Measurements from ENCODE around the gene NXNL2. TPM values are rescaled to one million over a fixed set of nuclear protein-coding genes. Genes with fewer than 3 reads are reported as not detected.

Gene NXNL2
- total and polyA plus RNA-seq, 4 experiments from 2014 or later, result not detected

DNA sequence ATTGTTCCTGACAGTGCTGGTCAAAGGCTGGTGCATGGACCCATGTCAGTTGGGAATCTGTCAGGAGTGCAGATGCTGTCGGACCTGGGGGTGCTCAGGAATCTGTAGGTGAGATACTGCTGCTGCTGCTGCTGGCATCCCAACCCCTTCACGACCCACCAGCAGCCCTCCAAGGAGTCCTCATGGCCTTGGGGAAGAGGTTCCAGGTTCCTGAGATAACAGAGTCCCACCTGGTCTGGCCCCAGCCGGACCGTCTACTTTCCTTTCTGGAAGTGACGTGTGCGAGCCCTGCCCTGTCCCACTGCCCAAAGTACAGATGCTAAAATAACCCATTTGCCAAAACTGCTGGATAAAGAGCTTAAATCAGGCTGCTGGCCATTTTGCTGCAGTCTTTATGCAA is 4.3 kb downstream of the NXNL2 start:
- Mint-ChIP-seq H3K27me3 (peaks cover 13 to 18% of the 10 kb centered on the region in 2 donors), H3K4me1 (peaks cover 0 to 18% (median 6%) of the 10 kb centered on the region in 4 donors), H3K4me3 (no peak overlapping the region), H3K27ac (no peak overlapping the region), H3K9me3 (no peaks in the 10 kb centered on the region), H3K36me3 (no peaks in the 10 kb centered on the region)
- no peaks in the 10 kb centered on the region for H3K9me3 ChIP-seq (ENCODE audit: control insufficient read depth in 1 of 2, low read length in 2 of 2)
- H3K27ac ChIP-seq (ENCODE audit: low read depth, low read length), result no peak overlapping the region
- peaks cover 7% of the 10 kb centered on the region for H3K27me3 ChIP-seq (ENCODE audit: insufficient read depth, low read length)
- H3K4me1 ChIP-seq (ENCODE audit: insufficient read depth, low read length), result peaks cover 16% of the 10 kb centered on the region
- intact Hi-C loops (cut with micrococcal nuclease), result no loop called here
- H3K36me3 ChIP-seq (ENCODE audit: insufficient read depth, low read length), result no peaks in the 10 kb centered on the region
- ChIA-PET CTCF (ENCODE audit: partially characterized antibody) (no interaction called here), POLR2A (ENCODE audit: partially characterized antibody) (no interaction called here)
- H3K4me3 ChIP-seq (ENCODE audit: low read length in 2 of 2), result no peak overlapping the region
- no peak for DNase-seq

DNA sequence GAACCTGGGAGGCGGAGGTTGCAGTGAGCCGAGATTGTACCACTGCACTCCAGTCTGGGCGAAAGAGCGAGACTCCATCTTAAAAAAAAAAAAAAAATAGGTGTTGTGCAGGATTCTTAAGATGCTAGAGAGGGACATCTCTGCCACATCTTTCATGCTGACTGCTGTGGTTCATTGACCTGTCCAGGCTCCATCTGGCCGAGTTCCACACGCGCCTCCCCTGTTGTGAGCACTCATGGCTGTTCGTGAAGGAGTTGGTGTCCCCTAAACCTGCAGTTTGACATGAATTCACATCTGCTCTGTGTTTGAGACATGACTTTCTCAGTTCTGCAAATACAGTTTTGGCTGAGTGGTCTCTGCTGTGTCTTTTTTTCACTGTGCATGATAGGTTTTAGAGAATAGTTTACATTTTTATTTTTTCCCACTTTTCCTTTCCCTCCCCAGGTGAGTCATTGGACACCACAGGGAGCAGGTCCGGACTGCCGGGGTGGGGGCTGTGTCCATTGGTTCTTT is 5.3 kb downstream of the NXNL2 start:
- Histone ChIP-seq H3K27me3 (ENCODE audit: insufficient read depth, low read length) (peaks cover 7% of the 10 kb centered on the region), H3K27ac (ENCODE audit: low read depth, low read length) (no peak overlapping the region), H3K36me3 (ENCODE audit: insufficient read depth, low read length) (no peaks in the 10 kb centered on the region), H3K9me3 (ENCODE audit: control insufficient read depth in 1 of 2, low read length in 2 of 2) (no peaks in the 10 kb centered on the region), H3K4me1 (ENCODE audit: insufficient read depth, low read length) (peaks cover 15% of the 10 kb centered on the region), H3K4me3 (ENCODE audit: low read length in 2 of 2) (no peak overlapping the region)
- Mint-ChIP-seq H3K27ac (no peak overlapping the region), H3K36me3 (no peaks in the 10 kb centered on the region), H3K9me3 (no peaks in the 10 kb centered on the region), H3K27me3 (peaks cover 15 to 20% of the 10 kb centered on the region in 2 donors), H3K4me1 (peaks cover 0 to 14% (median 6%) of the 10 kb centered on the region in 4 donors), H3K4me3 (no peak overlapping the region)
- no peak for DNase-seq
- ChIA-PET CTCF (ENCODE audit: partially characterized antibody) (no interaction called here), POLR2A (ENCODE audit: partially characterized antibody) (no interaction called here)
- intact Hi-C loops (cut with micrococcal nuclease), result no loop called here

DNA sequence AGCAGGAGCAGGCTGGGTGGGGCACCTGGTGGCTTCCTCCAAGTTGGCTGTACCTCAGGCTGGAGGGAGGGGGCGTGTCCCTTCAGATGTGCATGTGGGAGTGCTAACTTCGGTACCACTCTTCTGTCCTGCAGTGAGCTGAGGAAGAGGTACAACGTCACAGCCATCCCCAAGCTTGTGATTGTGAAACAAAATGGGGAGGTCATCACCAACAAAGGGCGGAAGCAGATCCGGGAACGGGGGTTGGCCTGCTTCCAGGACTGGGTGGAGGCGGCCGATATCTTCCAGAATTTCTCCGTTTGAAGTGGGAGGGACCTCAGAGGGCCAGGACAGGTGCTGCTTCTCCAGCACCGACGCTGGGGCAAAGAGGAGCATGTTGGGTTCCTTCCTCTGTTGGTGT is 9.3 kb downstream of the NXNL2 start:
- H3K27me3 Mint-ChIP-seq, result peaks cover 7 to 8% of the 10 kb centered on the region in 2 donors
- H3K36me3 Mint-ChIP-seq, result no peaks in the 10 kb centered on the region
- no peak overlapping the region for H3K27ac Mint-ChIP-seq

DNA sequence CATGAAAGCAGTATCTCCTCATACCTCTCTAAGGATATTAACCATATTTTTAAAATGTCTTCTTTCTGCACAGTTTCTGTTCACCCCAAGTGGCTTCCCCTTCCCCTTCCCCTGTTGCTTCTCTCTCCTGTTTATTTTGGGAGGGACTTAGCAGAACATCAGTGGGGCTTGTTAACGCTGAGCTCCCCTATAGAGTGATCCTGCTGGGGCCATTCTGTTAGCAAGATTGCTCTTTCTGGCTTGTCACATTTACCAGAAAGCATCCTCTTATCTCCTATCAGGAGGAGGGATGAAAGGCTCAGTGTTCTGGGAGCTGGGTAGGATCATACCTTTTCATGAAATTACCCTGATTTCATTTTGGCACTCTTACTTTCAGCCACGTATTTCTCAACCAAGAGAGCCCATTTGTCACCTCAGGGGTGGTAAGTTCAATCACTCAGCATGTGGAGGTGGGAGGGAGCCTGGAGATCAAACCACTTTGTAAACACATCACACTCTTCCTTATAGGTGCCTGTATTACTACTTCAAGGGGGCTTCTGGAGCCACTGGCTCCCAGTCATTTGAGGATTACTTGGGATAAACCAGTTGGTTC is 16.7 kb downstream of the NXNL2 start:
- Mint-ChIP-seq H3K27ac (no peak overlapping the region), H3K36me3 (no peaks in the 10 kb centered on the region), H3K4me1 (no peaks in the 10 kb centered on the region), H3K27me3 (peaks cover 7 to 9% of the 10 kb centered on the region in 2 donors), H3K4me3 (no peak overlapping the region), H3K9me3 (peaks cover 0 to 7% (median 0%) of the 10 kb centered on the region in 8 donors)
- no peaks in the 10 kb centered on the region for H3K4me1 ChIP-seq (ENCODE audit: insufficient read depth, low read length)
- H3K9me3 ChIP-seq (ENCODE audit: control insufficient read depth in 1 of 2, low read length in 2 of 2), result no peaks in the 10 kb centered on the region
- H3K27me3 ChIP-seq (ENCODE audit: insufficient read depth, low read length), result no peaks in the 10 kb centered on the region
- H3K4me3 ChIP-seq (ENCODE audit: low read length in 2 of 2), result no peak overlapping the region
- intact Hi-C loops (cut with micrococcal nuclease), result no loop called here
- POLR2A ChIA-PET (ENCODE audit: partially characterized antibody), result no interaction called here
- no peak for DNase-seq
- CTCF ChIA-PET (ENCODE audit: partially characterized antibody), result no interaction called here
- H3K27ac ChIP-seq (ENCODE audit: low read depth, low read length), result no peak overlapping the region
- no peaks in the 10 kb centered on the region for H3K36me3 ChIP-seq (ENCODE audit: insufficient read depth, low read length)

More for the DNA sequence above, 9.3 kb downstream of the NXNL2 start:
- CTCF ChIA-PET (ENCODE audit: partially characterized antibody), result no interaction called here
- DNase-seq, result no peak
- H3K9me3 Mint-ChIP-seq, result peaks cover 0 to 4% (median 0%) of the 10 kb centered on the region in 8 donors
- H3K4me3 ChIP-seq (ENCODE audit: low read length in 2 of 2), result no peak overlapping the region
- H3K4me1 Mint-ChIP-seq, result no peaks in the 10 kb centered on the region
- no peak overlapping the region for H3K4me3 Mint-ChIP-seq
- no peaks in the 10 kb centered on the region for H3K36me3 ChIP-seq (ENCODE audit: insufficient read depth, low read length)
- H3K27ac ChIP-seq (ENCODE audit: low read depth, low read length), result no peak overlapping the region
- H3K27me3 ChIP-seq (ENCODE audit: insufficient read depth, low read length), result no peaks in the 10 kb centered on the region
- POLR2A ChIA-PET (ENCODE audit: partially characterized antibody), result no interaction called here
- no peaks in the 10 kb centered on the region for H3K4me1 ChIP-seq (ENCODE audit: insufficient read depth, low read length)
- no peaks in the 10 kb centered on the region for H3K9me3 ChIP-seq (ENCODE audit: control insufficient read depth in 1 of 2, low read length in 2 of 2)
- intact Hi-C loops (cut with micrococcal nuclease), result no loop called here

DNA sequence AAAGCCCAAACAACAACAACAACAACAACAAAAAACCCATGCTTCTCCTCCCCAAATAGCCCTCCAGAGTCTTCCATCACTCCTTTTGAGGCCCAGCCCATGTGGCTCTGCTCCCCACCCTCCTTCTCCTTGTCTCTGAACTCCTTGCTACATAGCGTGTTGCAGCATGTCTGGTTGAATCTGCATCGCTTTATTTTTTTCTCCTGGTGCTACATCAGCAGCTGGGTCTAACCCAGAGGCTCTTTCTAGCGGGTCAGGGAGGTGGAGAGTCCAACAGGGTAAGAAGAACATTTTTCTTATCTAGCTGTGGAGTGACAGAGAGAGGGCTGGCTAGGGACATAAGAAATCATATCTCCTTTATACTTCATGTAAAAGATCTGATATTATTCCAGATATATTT is 18.4 kb downstream of the NXNL2 start:
- H3K27ac Mint-ChIP-seq, result no peak overlapping the region
- POLR2A ChIA-PET (ENCODE audit: partially characterized antibody), result no interaction called here
- H3K36me3 Mint-ChIP-seq, result no peaks in the 10 kb centered on the region
- Histone ChIP-seq H3K4me1 (ENCODE audit: insufficient read depth, low read length) (no peaks in the 10 kb centered on the region), H3K4me3 (ENCODE audit: low read length in 2 of 2) (no peak overlapping the region), H3K27me3 (ENCODE audit: insufficient read depth, low read length) (no peaks in the 10 kb centered on the region), H3K9me3 (ENCODE audit: control insufficient read depth in 1 of 2, low read length in 2 of 2) (no peaks in the 10 kb centered on the region), H3K36me3 (ENCODE audit: insufficient read depth, low read length) (no peaks in the 10 kb centered on the region), H3K27ac (ENCODE audit: low read depth, low read length) (no peak overlapping the region)
- DNase-seq, result no peak
- no peak overlapping the region for H3K4me3 Mint-ChIP-seq
- CTCF ChIA-PET (ENCODE audit: partially characterized antibody), result no interaction called here
- peaks cover 9 to 10% of the 10 kb centered on the region in 2 donors for H3K27me3 Mint-ChIP-seq
- peaks cover 0 to 7% (median 0%) of the 10 kb centered on the region in 8 donors for H3K9me3 Mint-ChIP-seq
- no peaks in the 10 kb centered on the region for H3K4me1 Mint-ChIP-seq
- intact Hi-C loops (cut with micrococcal nuclease), result no loop called here

DNA sequence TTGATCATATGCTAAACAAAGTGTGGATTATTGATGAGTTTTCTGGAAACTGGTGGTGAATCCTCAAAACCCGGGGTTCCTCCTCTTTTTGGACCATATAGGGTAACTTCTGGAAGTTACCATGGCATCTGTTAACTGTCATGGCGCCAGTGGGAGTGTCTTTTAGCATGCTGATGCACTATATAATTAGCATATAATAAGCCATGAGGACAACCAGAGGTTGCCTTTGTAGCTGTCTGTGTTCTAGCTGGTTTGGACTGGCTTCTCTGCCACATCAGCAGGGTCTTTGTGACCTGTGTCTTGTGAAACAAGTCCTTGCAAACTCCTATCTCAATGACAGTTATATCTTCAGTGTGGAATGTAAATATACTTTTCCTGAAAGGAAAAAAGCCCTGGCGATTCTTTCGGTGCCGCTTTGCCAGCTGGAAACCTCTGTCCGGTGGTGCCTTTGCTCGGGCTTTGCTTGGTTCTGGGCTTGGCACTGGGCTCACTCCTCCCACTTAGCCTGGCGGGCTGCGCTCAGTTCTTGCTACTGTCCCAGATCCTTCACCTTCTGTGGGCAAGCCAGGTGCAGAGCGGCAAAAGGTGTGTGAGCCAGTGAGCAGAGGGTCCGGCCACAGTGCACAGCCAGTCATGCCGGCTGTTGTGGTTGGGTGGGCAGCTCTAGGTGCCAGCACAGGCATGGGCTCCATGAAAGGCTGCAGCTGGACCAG is 20.4 kb downstream of the NXNL2 start:
- POLR2A ChIA-PET (ENCODE audit: partially characterized antibody), result no interaction called here
- H3K4me3 ChIP-seq (ENCODE audit: low read length in 2 of 2), result no peak overlapping the region
- Mint-ChIP-seq H3K9me3 (no peaks in the 10 kb centered on the region), H3K27ac (no peak overlapping the region), H3K36me3 (no peaks in the 10 kb centered on the region), H3K4me1 (no peaks in the 10 kb centered on the region), H3K4me3 (no peak overlapping the region), H3K27me3 (peaks cover 10 to 11% of the 10 kb centered on the region in 2 donors)
- DNase-seq, result no peak
- H3K27me3 ChIP-seq (ENCODE audit: insufficient read depth, low read length), result no peaks in the 10 kb centered on the region
- intact Hi-C loops (cut with micrococcal nuclease), result no loop called here
- H3K9me3 ChIP-seq (ENCODE audit: control insufficient read depth in 1 of 2, low read length in 2 of 2), result no peaks in the 10 kb centered on the region
- CTCF ChIA-PET (ENCODE audit: partially characterized antibody), result no interaction called here
- no peaks in the 10 kb centered on the region for H3K4me1 ChIP-seq (ENCODE audit: insufficient read depth, low read length)
- no peak overlapping the region for H3K27ac ChIP-seq (ENCODE audit: low read depth, low read length)
- no peaks in the 10 kb centered on the region for H3K36me3 ChIP-seq (ENCODE audit: insufficient read depth, low read length)

DNA sequence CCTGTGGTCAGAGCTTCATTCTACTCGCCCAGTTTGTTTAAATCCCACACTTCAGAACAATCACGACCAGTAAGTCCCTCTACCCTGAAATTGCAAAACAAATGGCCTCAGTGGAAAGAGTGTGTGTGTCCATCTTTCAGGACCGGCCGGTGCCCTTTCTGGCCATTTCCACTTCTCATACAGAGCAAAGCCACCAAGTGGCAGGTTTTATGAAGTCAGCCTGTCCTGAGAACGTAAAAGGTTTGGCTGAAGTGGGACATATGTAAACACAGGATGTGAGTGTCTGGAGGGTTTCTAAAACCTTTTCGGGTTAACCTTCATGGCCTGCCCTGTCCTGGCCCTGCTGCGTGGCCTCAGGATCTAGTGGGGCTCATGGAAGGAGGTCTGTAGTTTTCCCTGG is 24.7 kb downstream of the NXNL2 start:
- no peaks in the 10 kb centered on the region for H3K27me3 ChIP-seq (ENCODE audit: insufficient read depth, low read length)
- Mint-ChIP-seq H3K4me3 (no peak overlapping the region), H3K27ac (no peak overlapping the region), H3K27me3 (peaks cover 8 to 9% of the 10 kb centered on the region in 2 donors), H3K4me1 (no peaks in the 10 kb centered on the region), H3K36me3 (no peaks in the 10 kb centered on the region), H3K9me3 (peaks cover 0 to 2% (median 0%) of the 10 kb centered on the region in 8 donors)
- intact Hi-C loops (cut with micrococcal nuclease), result no loop called here
- CTCF ChIA-PET (ENCODE audit: partially characterized antibody), result no interaction called here
- DNase-seq, result no peak
- POLR2A ChIA-PET (ENCODE audit: partially characterized antibody), result no interaction called here
- H3K4me3 ChIP-seq (ENCODE audit: low read length in 2 of 2), result no peak overlapping the region
- no peaks in the 10 kb centered on the region for H3K4me1 ChIP-seq (ENCODE audit: insufficient read depth, low read length)
- no peaks in the 10 kb centered on the region for H3K9me3 ChIP-seq (ENCODE audit: control insufficient read depth in 1 of 2, low read length in 2 of 2)
- H3K36me3 ChIP-seq (ENCODE audit: insufficient read depth, low read length), result no peaks in the 10 kb centered on the region
- H3K27ac ChIP-seq (ENCODE audit: low read depth, low read length), result no peak overlapping the region
